GF-D8 (cell line): ENCODE measurements around the gene ERG.

Experiments used
- DNase-seq: peaks from one replicate; lab custom pipeline; 2025; lab: John Stamatoyannopoulos, UW

Gene ERG

GRCh38 chr21:38389896-38390295 is 108.4 kb downstream of the ERG start:
- DNase-seq, result no peak

DNA sequence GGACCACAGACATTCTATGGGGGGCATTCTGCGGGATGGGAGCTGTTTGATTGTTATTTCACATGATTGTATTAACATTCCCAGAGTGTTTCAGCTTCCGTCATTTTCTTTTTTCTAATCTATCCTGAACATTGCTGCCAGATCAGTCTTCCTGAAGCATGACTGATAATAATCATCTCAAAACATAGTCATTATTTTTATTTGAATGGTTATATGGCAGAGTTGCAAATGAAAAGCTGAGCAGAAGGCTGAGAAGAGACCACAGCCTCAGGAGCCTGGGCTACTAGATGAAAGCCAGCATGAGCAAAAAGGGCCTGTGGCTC is 109.0 kb downstream of the ERG start:
- DNase-seq, result no peak

DNA sequence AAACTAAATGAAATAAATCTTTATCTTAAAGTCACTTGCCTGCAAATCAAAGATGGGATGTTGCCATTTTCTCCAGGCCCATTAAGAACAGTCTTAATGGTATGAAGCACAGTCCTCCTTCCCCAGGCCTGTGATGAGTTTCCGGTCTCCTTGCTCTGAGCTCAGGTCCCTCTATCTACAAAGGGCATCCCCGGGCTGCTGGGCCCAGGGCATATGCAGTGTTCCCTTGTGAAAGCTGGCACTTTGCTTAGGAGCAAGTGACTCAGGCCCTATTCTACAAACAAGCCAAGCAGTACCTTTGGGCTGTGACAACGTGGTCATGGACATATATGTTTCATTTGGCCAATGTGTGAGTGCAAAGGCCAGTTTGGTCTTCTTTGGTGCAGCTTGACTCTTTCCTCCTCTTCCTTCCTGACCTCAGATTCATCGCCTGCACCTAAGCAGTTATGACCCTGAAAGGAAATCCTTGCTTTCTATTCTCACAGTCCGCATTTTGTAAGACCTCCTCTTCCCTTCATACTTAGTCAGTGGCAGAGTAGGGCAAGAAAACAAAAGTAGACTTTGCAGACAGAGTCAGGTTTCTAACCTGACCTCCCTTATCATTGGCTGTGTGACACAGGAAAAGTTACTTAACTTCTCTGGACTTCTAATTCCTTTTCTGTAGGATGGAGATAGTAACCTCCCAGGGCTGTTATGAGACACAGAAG is 109.5 kb downstream of the ERG start:
- DNase-seq, result no peak

- DNase-seq, result no peak
Measured at GRCh38 chr21:38388203-38388602, 110.1 kb downstream of the ERG start.

DNA sequence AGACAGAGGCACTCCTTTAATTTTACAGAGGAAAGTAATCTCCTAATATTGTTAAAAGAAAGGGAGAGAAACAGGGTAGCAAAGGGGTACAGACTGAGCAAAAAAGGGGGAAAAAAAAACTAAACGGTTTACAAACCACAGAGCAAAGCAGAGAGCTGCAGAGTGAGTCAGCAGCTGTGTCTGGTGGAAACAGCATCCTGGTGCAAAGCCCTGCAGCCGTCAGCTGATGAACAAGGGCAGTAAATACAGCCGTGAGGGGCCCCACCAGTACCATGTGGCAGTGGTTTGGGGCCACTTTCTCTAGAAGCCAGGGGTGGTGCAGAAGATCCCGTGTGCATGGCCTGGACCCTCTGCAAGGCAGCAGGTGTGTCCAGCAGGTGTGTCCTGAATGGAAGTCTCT is 111.3 kb downstream of the ERG start:
- peak; percentile 90 for DNase-seq

DNA sequence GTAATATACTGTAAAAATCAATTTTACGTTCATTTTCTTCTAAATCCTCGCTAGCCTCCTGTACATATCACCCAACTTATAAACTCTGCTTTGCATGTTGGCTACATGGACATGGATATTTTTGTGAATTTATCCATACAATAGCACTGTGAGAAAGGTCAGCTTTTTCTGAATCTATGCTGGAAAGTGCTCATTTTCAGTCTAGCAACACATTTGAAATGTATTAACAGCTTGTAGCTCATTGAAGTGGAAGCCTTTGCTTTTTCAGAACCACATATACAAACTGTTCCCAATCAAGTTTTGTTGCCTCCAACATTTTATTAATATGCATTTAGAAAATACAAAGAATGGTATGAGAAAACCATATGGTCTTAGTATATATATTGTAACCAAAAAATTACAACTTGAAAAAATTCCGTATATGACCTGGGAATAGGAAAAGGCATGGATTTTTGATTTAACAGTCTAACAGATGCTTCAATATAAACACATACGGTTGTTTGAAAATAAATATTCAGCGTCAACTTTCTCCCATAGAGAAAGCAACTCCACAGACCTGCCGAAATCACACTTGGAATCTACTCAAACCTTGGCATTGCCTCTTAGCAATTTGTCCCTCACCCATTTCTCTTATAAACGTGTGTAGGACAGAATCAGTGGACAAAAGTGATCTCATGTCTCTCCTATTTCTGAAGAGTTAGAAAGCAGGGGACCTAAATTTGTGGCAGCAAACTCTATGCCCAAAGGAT is 112.7 kb downstream of the ERG start:
- no peak for DNase-seq

DNA sequence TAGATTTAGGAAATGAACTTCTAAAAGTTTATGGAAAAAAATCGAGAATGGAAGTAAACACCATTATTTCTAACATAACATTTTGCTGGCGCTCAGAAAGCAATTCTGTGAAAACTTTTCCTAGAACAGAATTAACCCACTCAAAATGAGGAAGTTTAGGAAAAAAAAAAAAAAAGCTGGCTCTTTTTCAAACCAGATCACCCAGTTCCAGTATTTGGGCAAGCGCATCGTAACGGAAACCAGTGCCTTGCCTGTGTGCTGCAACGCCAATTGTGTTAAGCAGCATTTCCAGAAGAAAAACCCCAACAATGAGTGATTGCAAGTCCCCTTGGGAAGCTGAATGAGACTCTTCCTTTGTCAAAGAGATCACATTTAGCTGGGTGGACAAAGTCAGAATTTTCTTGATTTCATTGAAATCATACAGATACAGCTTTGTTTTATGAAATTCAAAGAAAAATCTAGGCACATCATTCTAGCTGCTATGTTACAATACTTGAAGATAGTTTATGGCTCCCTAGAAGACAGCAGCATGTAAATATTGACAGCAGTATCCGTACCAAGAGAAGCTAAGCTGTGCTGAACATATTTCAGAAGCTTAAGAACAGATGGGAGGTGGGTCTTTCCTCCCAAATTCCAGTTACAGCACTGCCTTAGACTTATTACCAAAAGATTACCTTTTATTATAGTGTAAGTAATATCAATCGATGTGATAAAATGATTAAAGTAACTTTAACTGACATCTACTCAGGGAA is 113.4 kb downstream of the ERG start:
- peak; percentile 95 for DNase-seq

DNA sequence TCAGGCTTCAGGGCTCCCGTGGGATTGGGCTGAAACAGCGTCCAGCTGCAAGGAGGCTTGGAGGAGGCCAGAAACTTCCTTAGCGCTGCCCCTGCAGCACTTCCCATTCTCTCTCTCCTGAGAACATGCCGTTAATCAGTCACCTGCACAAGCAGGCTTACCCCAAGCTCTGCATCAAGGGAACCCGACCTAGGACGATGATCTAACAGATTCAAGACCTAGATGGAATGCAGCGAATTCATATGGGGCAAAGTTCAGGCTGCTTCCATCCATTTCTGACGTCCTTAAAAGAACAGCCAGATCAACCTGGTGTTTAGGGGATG is 114.1 kb downstream of the ERG start:
- DNase-seq, result peak; percentile 66

- no peak for DNase-seq
Measured at GRCh38 chr21:38383411-38384237, 114.7 kb downstream of the ERG start.

- DNase-seq, result peak; percentile 31
Measured at GRCh38 chr21:38380481-38381137, 117.7 kb downstream of the ERG start.

GRCh38 chr21:38379147-38379546 is 119.1 kb downstream of the ERG start:
- DNase-seq, result no peak

DNA sequence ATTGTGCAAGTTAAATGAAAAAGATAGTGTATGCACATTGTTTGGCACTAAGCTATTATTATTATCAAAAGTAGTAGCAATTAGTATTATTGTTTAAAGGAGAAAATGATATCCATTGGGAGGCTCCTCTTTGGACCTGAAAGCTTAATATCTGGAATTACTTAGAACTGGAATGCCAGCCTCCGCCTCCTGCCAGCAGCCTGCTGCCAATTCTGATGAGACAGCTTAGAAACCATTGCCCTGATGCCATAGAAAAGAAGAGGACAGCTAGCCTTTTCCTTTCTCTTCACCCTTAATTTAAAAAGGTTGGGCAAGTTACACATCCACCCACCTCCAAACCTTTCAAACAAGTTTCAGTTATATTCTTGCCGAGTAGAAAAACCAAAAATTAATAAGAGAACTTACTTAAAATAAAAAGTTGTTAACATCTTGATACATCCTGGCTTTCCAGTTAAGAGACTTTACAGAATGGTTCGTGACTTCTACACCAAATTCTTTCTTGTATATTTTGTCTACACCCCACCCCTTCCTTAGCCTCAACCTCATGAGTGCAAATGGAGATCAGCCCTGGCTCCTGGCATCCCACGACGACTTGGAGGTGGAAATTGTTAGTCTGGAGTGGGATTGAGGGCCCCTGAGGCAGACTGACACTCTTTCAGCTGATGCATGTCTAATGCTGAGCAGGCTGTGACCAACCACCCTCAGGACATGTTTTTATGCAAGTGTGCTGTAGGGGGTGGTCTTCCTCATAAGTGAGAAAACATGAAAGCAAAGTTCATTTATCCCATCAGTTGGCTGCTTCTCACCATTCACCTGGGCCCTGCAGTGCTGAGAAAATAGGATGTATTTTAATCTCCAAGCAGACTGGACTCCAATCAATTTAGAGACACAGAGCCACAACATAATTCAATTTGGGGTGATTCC is 120.8 kb downstream of the ERG start:
- DNase-seq, result no peak

GRCh38 chr21:38376693-38377092 is 121.6 kb downstream of the ERG start:
- peak; percentile 86 for DNase-seq

DNA sequence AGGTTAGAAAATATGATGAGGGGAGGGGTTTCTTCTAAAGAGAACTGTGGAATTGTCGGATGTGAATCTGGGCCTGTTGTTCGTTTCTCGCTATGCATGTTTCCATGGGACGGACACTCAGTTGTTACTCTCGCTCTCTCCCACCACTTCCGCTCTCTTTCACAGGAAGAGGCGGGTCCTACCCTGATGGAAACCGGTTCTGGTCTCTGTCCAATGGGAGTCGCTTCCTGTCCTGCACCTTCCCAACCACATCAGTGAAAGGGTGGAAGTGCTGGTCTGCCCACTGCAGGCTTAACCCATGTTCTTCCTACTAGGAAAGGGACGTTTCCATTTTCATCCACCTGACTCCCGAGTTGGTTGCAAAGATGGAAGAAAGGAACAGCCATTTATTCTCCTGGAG is 122.0 kb downstream of the ERG start:
- DNase-seq, result peak; percentile 93

- no peak for DNase-seq
Measured at GRCh38 chr21:38367646-38368045, 130.6 kb downstream of the ERG start.

GRCh38 chr21:38365521-38365920 is 132.8 kb downstream of the ERG start:
- no peak for DNase-seq

GRCh38 chr21:38363693-38364092 is 134.6 kb downstream of the ERG start:
- no peak for DNase-seq

- DNase-seq, result no peak
Measured at GRCh38 chr21:38361324-38361723, 137.0 kb downstream of the ERG start.

DNA sequence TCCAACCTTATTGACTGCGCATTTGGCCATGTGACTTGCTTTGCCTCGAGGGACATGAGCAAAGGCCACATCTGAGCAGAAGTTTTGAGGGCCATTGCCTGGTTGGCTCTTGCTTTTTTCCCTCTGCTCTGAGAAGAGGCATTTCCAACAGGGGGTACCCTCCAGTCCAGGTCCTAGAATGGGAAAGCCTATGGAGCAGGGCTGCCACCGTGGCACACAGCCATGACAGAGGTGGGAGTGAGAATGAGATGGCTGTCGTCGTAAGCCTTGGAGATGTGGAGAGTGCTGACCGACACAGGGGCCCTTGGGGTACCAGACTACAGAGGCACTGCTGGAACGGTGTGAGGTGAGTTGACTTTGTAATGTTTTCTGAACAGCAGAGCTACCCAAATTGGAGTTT is 138.4 kb downstream of the ERG start:
- no peak for DNase-seq

- no peak for DNase-seq
Measured at GRCh38 chr21:38359090-38359489, 139.2 kb downstream of the ERG start.

DNA sequence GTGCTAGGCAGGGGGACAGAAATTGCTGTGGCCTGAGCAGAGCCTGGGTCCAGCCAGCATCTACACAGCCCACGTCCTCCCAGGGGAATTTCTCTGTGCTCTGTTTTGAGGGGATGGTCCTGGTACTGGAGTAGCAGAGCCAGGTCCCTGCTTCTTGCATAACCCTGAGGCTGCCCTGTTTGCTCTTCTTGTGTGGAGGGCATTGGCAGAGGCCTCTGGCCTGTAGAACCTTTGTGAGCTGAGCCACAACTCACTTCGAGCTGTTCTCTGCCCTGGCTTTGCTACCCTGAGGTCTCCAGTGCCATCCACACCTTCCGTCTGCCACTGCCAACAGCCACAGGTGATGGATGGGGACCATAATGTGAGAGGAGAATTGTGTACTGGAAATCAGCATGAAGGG is 139.6 kb downstream of the ERG start:
- no peak for DNase-seq
